ENCODE results near the gene BMP7. TPM values are rescaled to one million over a fixed set of nuclear protein-coding genes. Genes with fewer than 3 reads are reported as not detected.

Gene BMP7
- total RNA-seq, 4 donors from 2014 or later = 0.44 to 0.82 TPM; not detected in 2

- no peak for TF ChIP-seq CTCF (IDR thresholded peaks at IDR 0.05; ENCODE audit: low read depth)
Measured at GRCh38 chr20:57181639-57182038, 84.8 kb downstream of the BMP7 start.

- no peak for TF ChIP-seq CTCF (IDR thresholded peaks at IDR 0.05; ENCODE audit: low read depth)
Measured at GRCh38 chr20:57180954-57181353, 85.5 kb downstream of the BMP7 start.

- TF ChIP-seq CTCF (IDR thresholded peaks at IDR 0.05; ENCODE audit: low read depth) = no peak
Measured at GRCh38 chr20:57180387-57180786, 86.1 kb downstream of the BMP7 start.

- TF ChIP-seq CTCF (IDR thresholded peaks at IDR 0.05; ENCODE audit: low read depth) = no peak
Measured at GRCh38 chr20:57179265-57179664, 87.2 kb downstream of the BMP7 start.

GRCh38 chr20:57178582-57179111 lies 87.8 kb downstream of the BMP7 start:
- TF ChIP-seq CTCF (IDR thresholded peaks at IDR 0.05; ENCODE audit: low read depth) = no peak

- TF ChIP-seq CTCF (IDR thresholded peaks at IDR 0.05; ENCODE audit: low read depth) = no peak
Measured at GRCh38 chr20:57177636-57178280, 88.7 kb downstream of the BMP7 start.

- no peak for TF ChIP-seq CTCF (IDR thresholded peaks at IDR 0.05; ENCODE audit: low read depth)
Measured at GRCh38 chr20:57176842-57177241, 89.6 kb downstream of the BMP7 start.
